Measurements from ENCODE around the gene GLYAT. TPM values are rescaled to one million over a fixed set of nuclear protein-coding genes. Genes with fewer than 3 reads are reported as not detected.

The GLYAT gene
- total and polyA plus RNA-seq, 4 donors: not detected

DNA sequence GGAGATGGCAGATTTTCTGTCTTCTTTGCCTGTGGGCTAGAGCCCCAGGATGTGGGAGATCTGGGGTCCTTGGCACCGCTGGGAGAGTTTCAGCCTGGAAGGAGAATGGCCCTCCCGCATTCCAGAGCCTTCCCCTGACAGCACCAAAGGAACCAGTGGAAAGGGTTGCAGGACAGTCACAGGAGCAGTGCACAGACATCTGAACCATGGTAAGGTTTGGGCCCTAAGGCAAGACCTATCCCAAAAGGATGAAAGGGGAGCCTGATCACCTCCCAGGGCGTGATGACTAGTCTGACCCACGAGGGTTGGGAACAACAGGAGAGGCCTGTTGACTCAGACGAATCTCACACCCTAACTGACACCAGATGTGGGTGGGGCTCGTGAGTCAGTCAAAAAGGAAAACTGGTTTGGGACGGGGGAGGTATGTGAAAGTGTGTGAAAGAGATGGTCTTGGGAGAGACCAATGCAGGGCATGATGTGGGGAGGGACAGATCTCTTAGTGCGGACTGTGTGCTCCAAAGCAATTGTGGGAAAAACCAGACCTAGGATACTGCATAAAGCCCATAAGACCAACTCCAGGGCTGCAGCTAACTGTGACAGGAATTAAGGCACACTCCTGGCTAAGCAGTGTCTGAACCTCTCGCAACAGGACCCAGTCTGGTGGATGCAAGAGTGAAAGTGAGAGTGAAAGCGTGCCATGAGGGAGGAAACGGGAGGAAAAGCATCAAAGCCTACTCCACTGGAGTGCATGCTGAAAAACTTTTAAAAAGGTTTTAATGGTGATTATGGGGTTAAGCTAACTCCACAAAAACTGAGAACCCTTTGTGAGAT is 39.1 kb upstream of the GLYAT start:
- H3K27ac ChIP-seq (ENCODE audit: low read depth in 1 of 2, low read length in 1 of 2): no peak overlapping the region
- TF ChIP-seq, protein P1, sequence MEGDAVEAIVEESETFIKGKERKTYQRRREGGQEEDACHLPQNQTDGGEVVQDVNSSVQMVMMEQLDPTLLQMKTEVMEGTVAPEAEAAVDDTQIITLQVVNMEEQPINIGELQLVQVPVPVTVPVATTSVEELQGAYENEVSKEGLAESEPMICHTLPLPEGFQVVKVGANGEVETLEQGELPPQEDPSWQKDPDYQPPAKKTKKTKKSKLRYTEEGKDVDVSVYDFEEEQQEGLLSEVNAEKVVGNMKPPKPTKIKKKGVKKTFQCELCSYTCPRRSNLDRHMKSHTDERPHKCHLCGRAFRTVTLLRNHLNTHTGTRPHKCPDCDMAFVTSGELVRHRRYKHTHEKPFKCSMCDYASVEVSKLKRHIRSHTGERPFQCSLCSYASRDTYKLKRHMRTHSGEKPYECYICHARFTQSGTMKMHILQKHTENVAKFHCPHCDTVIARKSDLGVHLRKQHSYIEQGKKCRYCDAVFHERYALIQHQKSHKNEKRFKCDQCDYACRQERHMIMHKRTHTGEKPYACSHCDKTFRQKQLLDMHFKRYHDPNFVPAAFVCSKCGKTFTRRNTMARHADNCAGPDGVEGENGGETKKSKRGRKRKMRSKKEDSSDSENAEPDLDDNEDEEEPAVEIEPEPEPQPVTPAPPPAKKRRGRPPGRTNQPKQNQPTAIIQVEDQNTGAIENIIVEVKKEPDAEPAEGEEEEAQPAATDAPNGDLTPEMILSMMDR (IDR thresholded peaks at IDR 0.05; ENCODE audit: control extremely low read depth, extremely low read depth): no peak
- no peaks in the 10 kb centered on the region for H3K36me3 ChIP-seq (ENCODE audit: control insufficient read depth in 4 of 4, insufficient read depth in 4 of 4, low read length in 4 of 4)
- no peaks in the 10 kb centered on the region for H3K4me1 ChIP-seq (ENCODE audit: control insufficient read depth in 5 of 5, insufficient read depth in 5 of 5, low read length in 5 of 5)
- peaks cover 0 to 3% (median 1%) of the 10 kb centered on the region in 4 donors for H3K9me3 ChIP-seq (ENCODE audit: control insufficient read depth in 4 of 4, insufficient read depth in 3 of 4, low read length in 3 of 4)
- ATAC-seq (ENCODE audit: insufficient read depth, low FRiP score) (no peak), DNase-seq (no peak)
- WGBS, 2 donors: 75 to 82% methylated on average over 11 of the region's 11 CpGs
- H3K27me3 ChIP-seq (ENCODE audit: control insufficient read depth in 3 of 3, insufficient read depth in 3 of 3, low read length in 2 of 3): no peaks in the 10 kb centered on the region
- no peak overlapping the region for H3K9ac ChIP-seq (ENCODE audit: insufficient read depth in 1 of 2, low read length in 2 of 2)
- H3K4me3 ChIP-seq: no peak overlapping the region

DNA sequence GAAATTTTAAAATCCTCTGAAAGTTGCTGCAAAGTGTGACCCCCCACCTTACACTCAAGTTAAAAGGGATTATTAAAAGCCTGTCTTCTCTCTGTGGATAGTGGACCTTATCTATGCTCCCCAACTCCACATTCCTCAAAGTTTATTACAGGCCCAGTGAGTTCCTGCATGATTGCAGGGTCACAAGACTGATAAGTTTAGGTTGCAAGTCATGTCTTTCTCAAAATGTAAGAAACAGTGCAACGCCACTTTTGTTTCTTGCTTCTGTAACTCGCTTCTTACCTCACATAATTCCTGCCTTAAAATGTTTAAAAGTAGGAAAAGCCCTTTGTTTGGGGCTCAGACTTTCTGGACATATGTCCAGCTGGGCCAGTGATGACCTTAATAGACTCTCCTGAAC is 38.4 kb upstream of the GLYAT start:
- ATAC-seq (ENCODE audit: insufficient read depth, low FRiP score): no peak
- H3K9ac ChIP-seq (ENCODE audit: insufficient read depth in 1 of 2, low read length in 2 of 2): no peak overlapping the region
- WGBS, 2 donors: 77 to 81% methylated on average over 2 of the region's 2 CpGs

DNA sequence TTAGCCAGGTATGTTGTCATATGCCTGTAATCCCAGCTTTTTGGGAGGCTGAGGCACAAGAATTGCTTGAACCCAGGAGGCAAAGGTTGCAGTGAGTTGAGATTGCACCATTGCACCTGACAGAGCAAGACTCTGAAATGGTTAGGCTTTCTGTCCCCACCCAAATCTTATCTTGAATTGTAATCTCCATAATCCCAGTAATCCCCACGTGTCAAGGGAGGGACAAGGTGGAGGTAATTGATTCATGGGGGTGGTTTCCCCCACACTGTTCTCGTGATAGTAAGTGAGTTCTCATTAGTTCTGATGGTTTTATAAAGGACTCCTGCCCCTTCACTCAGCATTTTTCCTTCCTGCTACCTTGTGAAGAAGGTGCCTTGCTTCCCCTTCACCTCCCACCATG is 37.6 kb upstream of the GLYAT start:
- Histone ChIP-seq H3K27me3 (ENCODE audit: control insufficient read depth in 3 of 3, insufficient read depth in 3 of 3, low read length in 2 of 3) (no peaks in the 10 kb centered on the region), H3K27ac (ENCODE audit: low read depth in 1 of 2, low read length in 1 of 2) (no peak overlapping the region), H3K9ac (ENCODE audit: insufficient read depth in 1 of 2, low read length in 2 of 2) (no peak overlapping the region), H3K4me1 (ENCODE audit: control insufficient read depth in 5 of 5, insufficient read depth in 5 of 5, low read length in 5 of 5) (no peaks in the 10 kb centered on the region), H3K9me3 (ENCODE audit: control insufficient read depth in 4 of 4, insufficient read depth in 3 of 4, low read length in 3 of 4) (peaks cover 0 to 3% (median 0%) of the 10 kb centered on the region in 4 donors), H3K4me3 (no peak overlapping the region), H3K36me3 (ENCODE audit: control insufficient read depth in 4 of 4, insufficient read depth in 4 of 4, low read length in 4 of 4) (no peaks in the 10 kb centered on the region)
- WGBS, 2 donors: 47 to 51% methylated on average over 2 of the region's 2 CpGs
- TF ChIP-seq, protein P1 (IDR thresholded peaks at IDR 0.05; ENCODE audit: control extremely low read depth, extremely low read depth): no peak
- no peak for DNase-seq
- no peak for ATAC-seq (ENCODE audit: insufficient read depth, low FRiP score)

More for the DNA sequence above, 38.4 kb upstream of the GLYAT start:
- H3K4me1 ChIP-seq (ENCODE audit: control insufficient read depth in 5 of 5, insufficient read depth in 5 of 5, low read length in 5 of 5): no peaks in the 10 kb centered on the region
- TF ChIP-seq, protein P1 (IDR thresholded peaks at IDR 0.05; ENCODE audit: control extremely low read depth, extremely low read depth): no peak
- no peaks in the 10 kb centered on the region for H3K36me3 ChIP-seq (ENCODE audit: control insufficient read depth in 4 of 4, insufficient read depth in 4 of 4, low read length in 4 of 4)
- no peak overlapping the region for H3K27ac ChIP-seq (ENCODE audit: low read depth in 1 of 2, low read length in 1 of 2)
- H3K27me3 ChIP-seq (ENCODE audit: control insufficient read depth in 3 of 3, insufficient read depth in 3 of 3, low read length in 2 of 3): no peaks in the 10 kb centered on the region
- H3K4me3 ChIP-seq: no peak overlapping the region
- DNase-seq: no peak
- peaks cover 0 to 3% (median 1%) of the 10 kb centered on the region in 4 donors for H3K9me3 ChIP-seq (ENCODE audit: control insufficient read depth in 4 of 4, insufficient read depth in 3 of 4, low read length in 3 of 4)
